IPS-15b (cell line): Measurements from ENCODE around the gene GDI2.
A peak's percentile ranks its signal among the peaks of the same experiment; 100 is the strongest.

Experiments
- H3K27me3 ChIP-seq: one replicate; pipeline ENCODE4 v1.6.1; 2013; ENCODE audit warnings: low read length; ENCODE audit not compliant: control insufficient read depth, insufficient read depth
- H3K36me3 ChIP-seq: one replicate; pipeline ENCODE4 v1.6.1; 2013; ENCODE audit warnings: low read length; ENCODE audit not compliant: control insufficient read depth, insufficient read depth
- H3K4me1 ChIP-seq: one replicate; pipeline ENCODE4 v1.6.1; 2013; ENCODE audit warnings: mild to moderate bottlenecking, low read length; ENCODE audit not compliant: control insufficient read depth, insufficient read depth
- H3K4me3 ChIP-seq: one replicate; pipeline ENCODE4 v1.5.1; 2013; ENCODE audit warnings: low read depth, low read length
- H3K9ac ChIP-seq: one replicate; pipeline ENCODE4 v1.6.1; 2013; ENCODE audit warnings: low read depth, mild to moderate bottlenecking, low read length
- H3K9me3 ChIP-seq: one replicate; pipeline ENCODE4 v1.6.1; 2013; ENCODE audit warnings: mild to moderate bottlenecking, low read length; ENCODE audit not compliant: control insufficient read depth, insufficient read depth

GDI2 gene

GRCh38 chr10:5752301-5752871 lies 60.8 kb downstream of the GDI2 start:
- Histone ChIP-seq H3K27me3 (no peaks in the 10 kb centered on the region), H3K4me1 (peaks cover 20% of the 10 kb centered on the region), H3K4me3 (no peak overlapping the region), H3K36me3 (peaks cover 21% of the 10 kb centered on the region), H3K9me3 (no peaks in the 10 kb centered on the region), H3K9ac (peak overlapping the region; percentile 16)

GRCh38 chr10:5751601-5752253 lies 61.5 kb downstream of the GDI2 start:
- no peaks in the 10 kb centered on the region for H3K9me3 ChIP-seq
- H3K27me3 ChIP-seq: no peaks in the 10 kb centered on the region
- H3K9ac ChIP-seq: no peak overlapping the region
- H3K4me1 ChIP-seq: peaks cover 20% of the 10 kb centered on the region
- H3K36me3 ChIP-seq: peaks cover 22% of the 10 kb centered on the region
- H3K4me3 ChIP-seq: no peak overlapping the region

GRCh38 chr10:5748394-5748803 lies 64.8 kb downstream of the GDI2 start:
- Histone ChIP-seq H3K9me3 (no peaks in the 10 kb centered on the region), H3K4me1 (peaks cover 20% of the 10 kb centered on the region), H3K9ac (no peak overlapping the region), H3K27me3 (no peaks in the 10 kb centered on the region), H3K36me3 (peaks cover 22% of the 10 kb centered on the region), H3K4me3 (no peak overlapping the region)

- Histone ChIP-seq H3K4me3 (no peak overlapping the region), H3K9ac (no peak overlapping the region), H3K4me1 (peaks cover 2% of the 10 kb centered on the region), H3K9me3 (no peaks in the 10 kb centered on the region), H3K27me3 (no peaks in the 10 kb centered on the region), H3K36me3 (peaks cover 22% of the 10 kb centered on the region)
Measured at GRCh38 chr10:5746197-5746596, 67.0 kb downstream of the GDI2 start.

GRCh38 chr10:5744849-5745248 lies 68.4 kb downstream of the GDI2 start:
- Histone ChIP-seq H3K4me1 (no peaks in the 10 kb centered on the region), H3K36me3 (peaks cover 24% of the 10 kb centered on the region), H3K4me3 (no peak overlapping the region), H3K9me3 (no peaks in the 10 kb centered on the region), H3K9ac (no peak overlapping the region), H3K27me3 (no peaks in the 10 kb centered on the region)

- Histone ChIP-seq H3K27me3 (no peaks in the 10 kb centered on the region), H3K4me3 (no peak overlapping the region), H3K9ac (no peak overlapping the region), H3K9me3 (no peaks in the 10 kb centered on the region), H3K4me1 (no peaks in the 10 kb centered on the region), H3K36me3 (peaks cover 19% of the 10 kb centered on the region)
Measured at GRCh38 chr10:5743736-5744135, 69.5 kb downstream of the GDI2 start.

- H3K36me3 ChIP-seq: peaks cover 8% of the 10 kb centered on the region
Measured at GRCh38 chr10:5742116-5742515, 71.1 kb downstream of the GDI2 start.

GRCh38 chr10:5741276-5741675 lies 72.0 kb downstream of the GDI2 start:
- Histone ChIP-seq H3K36me3 (peaks cover 4% of the 10 kb centered on the region), H3K9me3 (no peaks in the 10 kb centered on the region), H3K27me3 (no peaks in the 10 kb centered on the region), H3K9ac (no peak overlapping the region), H3K4me3 (no peak overlapping the region), H3K4me1 (no peaks in the 10 kb centered on the region)

More at GRCh38 chr10:5742116-5742515, 71.1 kb downstream of the GDI2 start:
- no peaks in the 10 kb centered on the region for H3K9me3 ChIP-seq
- no peak overlapping the region for H3K4me3 ChIP-seq
- no peaks in the 10 kb centered on the region for H3K4me1 ChIP-seq
- no peaks in the 10 kb centered on the region for H3K27me3 ChIP-seq
- H3K9ac ChIP-seq: no peak overlapping the region

- H3K9me3 ChIP-seq: no peaks in the 10 kb centered on the region
- H3K9ac ChIP-seq: no peak overlapping the region
- H3K4me1 ChIP-seq: no peaks in the 10 kb centered on the region
- no peaks in the 10 kb centered on the region for H3K27me3 ChIP-seq
- no peak overlapping the region for H3K4me3 ChIP-seq
- peaks cover 4% of the 10 kb centered on the region for H3K36me3 ChIP-seq
Measured at GRCh38 chr10:5738427-5738826, 74.8 kb downstream of the GDI2 start.

GRCh38 chr10:5737352-5737751 lies 75.9 kb downstream of the GDI2 start:
- Histone ChIP-seq H3K4me3 (no peak overlapping the region), H3K9me3 (no peaks in the 10 kb centered on the region), H3K36me3 (peaks cover 8% of the 10 kb centered on the region), H3K27me3 (no peaks in the 10 kb centered on the region), H3K4me1 (no peaks in the 10 kb centered on the region), H3K9ac (no peak overlapping the region)

GRCh38 chr10:5736591-5736990 lies 76.6 kb downstream of the GDI2 start:
- H3K36me3 ChIP-seq: peaks cover 8% of the 10 kb centered on the region
- no peak overlapping the region for H3K9ac ChIP-seq
- H3K4me1 ChIP-seq: no peaks in the 10 kb centered on the region
- H3K9me3 ChIP-seq: no peaks in the 10 kb centered on the region
- no peaks in the 10 kb centered on the region for H3K27me3 ChIP-seq
- no peak overlapping the region for H3K4me3 ChIP-seq

- Histone ChIP-seq H3K4me1 (no peaks in the 10 kb centered on the region), H3K4me3 (no peak overlapping the region), H3K9ac (no peak overlapping the region), H3K9me3 (no peaks in the 10 kb centered on the region), H3K27me3 (no peaks in the 10 kb centered on the region), H3K36me3 (peaks cover 8% of the 10 kb centered on the region)
Measured at GRCh38 chr10:5735119-5735518, 78.1 kb downstream of the GDI2 start.
